ENCODE measurements around the gene TFF2.

TFF2 gene

GRCh38 chr21:42302076-42302650 lies 48.6 kb downstream of the TFF2 start:
- TF ChIP-seq CTCF (IDR thresholded peaks at IDR 0.05; ENCODE audit: control insufficient read depth, extremely low read depth, insufficient read depth) = no peak
- no peak for DNase-seq (ENCODE audit: low read depth)
- H3K4me3 ChIP-seq (ENCODE audit: low read depth, low read length) = no peak overlapping the region

- H3K4me3 ChIP-seq (ENCODE audit: low read depth, low read length) = no peak overlapping the region
- TF ChIP-seq CTCF (IDR thresholded peaks at IDR 0.05; ENCODE audit: control insufficient read depth, extremely low read depth, insufficient read depth) = no peak
- no peak for DNase-seq (ENCODE audit: low read depth)
Observed at GRCh38 chr21:42301371-42302075, 49.3 kb downstream of the TFF2 start.

- no peak for TF ChIP-seq CTCF (IDR thresholded peaks at IDR 0.05; ENCODE audit: control insufficient read depth, extremely low read depth, insufficient read depth)
- no peak for DNase-seq (ENCODE audit: low read depth)
- H3K4me3 ChIP-seq (ENCODE audit: low read depth, low read length) = no peak overlapping the region
Observed at GRCh38 chr21:42300956-42301355, 49.8 kb downstream of the TFF2 start.

GRCh38 chr21:42300045-42300583 lies 50.7 kb downstream of the TFF2 start:
- no peak overlapping the region for H3K4me3 ChIP-seq (ENCODE audit: low read depth, low read length)
- DNase-seq (ENCODE audit: low read depth) = no peak

GRCh38 chr21:42299324-42300044 lies 51.3 kb downstream of the TFF2 start:
- H3K4me3 ChIP-seq (ENCODE audit: low read depth, low read length) = no peak overlapping the region
- no peak for DNase-seq (ENCODE audit: low read depth)
- TF ChIP-seq CTCF (IDR thresholded peaks at IDR 0.05; ENCODE audit: control insufficient read depth, extremely low read depth, insufficient read depth) = no peak

More at GRCh38 chr21:42300045-42300583, 50.7 kb downstream of the TFF2 start:
- no peak for TF ChIP-seq CTCF (IDR thresholded peaks at IDR 0.05; ENCODE audit: control insufficient read depth, extremely low read depth, insufficient read depth)

- no peak overlapping the region for H3K4me3 ChIP-seq (ENCODE audit: low read depth, low read length)
- no peak for TF ChIP-seq CTCF (IDR thresholded peaks at IDR 0.05; ENCODE audit: control insufficient read depth, extremely low read depth, insufficient read depth)
- no peak for DNase-seq (ENCODE audit: low read depth)
Observed at GRCh38 chr21:42298657-42299056, 52.1 kb downstream of the TFF2 start.
